Upper lobe of right lung (tissue), 1 donor: Measurements from ENCODE around the gene LRP4. TPM values are rescaled to one million over a fixed set of nuclear protein-coding genes. Genes with fewer than 3 reads are reported as not detected.
"Not testable (repeated sequence)": the region's sequence is repeated elsewhere in the genome, so short reads cannot be mapped to it uniquely, and the experiment has no call there.

Experiments used
- ATAC-seq: fragments of 200-7000 bp; cut with Tn5 transposase; one replicate; pipeline ENCODE4 v1.9.1; 2020; ENCODE audit warnings: mild to moderate bottlenecking, moderate library complexity
- DNase-seq: peaks from one replicate; pipeline ENCODE4 v3.0.0-alpha.2; 2020
- H3K27ac ChIP-seq: fragments of 200-600 bp; one replicate; pipeline ENCODE4 v1.8.0; 2022
- H3K27me3 ChIP-seq: fragments of 200-600 bp; one replicate; pipeline ENCODE4 v1.8.0; 2022; ENCODE audit warnings: mild to moderate bottlenecking
- H3K36me3 ChIP-seq: fragments of 200-600 bp; one replicate; pipeline ENCODE4 v1.8.0; 2022
- H3K4me1 ChIP-seq: fragments of 200-600 bp; one replicate; pipeline ENCODE4 v1.8.0; 2022
- H3K4me3 ChIP-seq: fragments of 200-600 bp; one replicate; pipeline ENCODE4 v1.8.0; 2022; ENCODE audit warnings: mild to moderate bottlenecking
- H3K9me3 ChIP-seq: fragments of 200-600 bp; one replicate; pipeline ENCODE4 v1.8.0; 2022
- CTCF ChIP-seq: fragments of 200-600 bp; IDR thresholded peaks from one replicate; pipeline ENCODE4 v1.8.0; 2022; ENCODE audit warnings: antibody characterized with exemption
- intact Hi-C: fragments of 100-400 bp; cut with DNase I; formaldehyde crosslinking; loops from one replicate; pipeline ENCODE4 v1.11.0; 2022
- long read RNA-seq: library from polyadenylated mRNA; unstranded; transcript quantifications from one replicate; pipeline ENCODE4 v2.0.0, GENCODE V29; 2021
- total RNA-seq: library from RNA; stranded (reverse); fragmentation: NEBNext Ultra II Directional; extraction: Animal tissue kit (Norgen Biotek cat#: 25700); gene quantifications from one replicate; pipeline ENCODE4 v1.2.1, GENCODE V29; 2021
- donor health status: DM: no; HTN: yes; CAD: no; lungs with severe emphysema.

The LRP4 gene, protein sequence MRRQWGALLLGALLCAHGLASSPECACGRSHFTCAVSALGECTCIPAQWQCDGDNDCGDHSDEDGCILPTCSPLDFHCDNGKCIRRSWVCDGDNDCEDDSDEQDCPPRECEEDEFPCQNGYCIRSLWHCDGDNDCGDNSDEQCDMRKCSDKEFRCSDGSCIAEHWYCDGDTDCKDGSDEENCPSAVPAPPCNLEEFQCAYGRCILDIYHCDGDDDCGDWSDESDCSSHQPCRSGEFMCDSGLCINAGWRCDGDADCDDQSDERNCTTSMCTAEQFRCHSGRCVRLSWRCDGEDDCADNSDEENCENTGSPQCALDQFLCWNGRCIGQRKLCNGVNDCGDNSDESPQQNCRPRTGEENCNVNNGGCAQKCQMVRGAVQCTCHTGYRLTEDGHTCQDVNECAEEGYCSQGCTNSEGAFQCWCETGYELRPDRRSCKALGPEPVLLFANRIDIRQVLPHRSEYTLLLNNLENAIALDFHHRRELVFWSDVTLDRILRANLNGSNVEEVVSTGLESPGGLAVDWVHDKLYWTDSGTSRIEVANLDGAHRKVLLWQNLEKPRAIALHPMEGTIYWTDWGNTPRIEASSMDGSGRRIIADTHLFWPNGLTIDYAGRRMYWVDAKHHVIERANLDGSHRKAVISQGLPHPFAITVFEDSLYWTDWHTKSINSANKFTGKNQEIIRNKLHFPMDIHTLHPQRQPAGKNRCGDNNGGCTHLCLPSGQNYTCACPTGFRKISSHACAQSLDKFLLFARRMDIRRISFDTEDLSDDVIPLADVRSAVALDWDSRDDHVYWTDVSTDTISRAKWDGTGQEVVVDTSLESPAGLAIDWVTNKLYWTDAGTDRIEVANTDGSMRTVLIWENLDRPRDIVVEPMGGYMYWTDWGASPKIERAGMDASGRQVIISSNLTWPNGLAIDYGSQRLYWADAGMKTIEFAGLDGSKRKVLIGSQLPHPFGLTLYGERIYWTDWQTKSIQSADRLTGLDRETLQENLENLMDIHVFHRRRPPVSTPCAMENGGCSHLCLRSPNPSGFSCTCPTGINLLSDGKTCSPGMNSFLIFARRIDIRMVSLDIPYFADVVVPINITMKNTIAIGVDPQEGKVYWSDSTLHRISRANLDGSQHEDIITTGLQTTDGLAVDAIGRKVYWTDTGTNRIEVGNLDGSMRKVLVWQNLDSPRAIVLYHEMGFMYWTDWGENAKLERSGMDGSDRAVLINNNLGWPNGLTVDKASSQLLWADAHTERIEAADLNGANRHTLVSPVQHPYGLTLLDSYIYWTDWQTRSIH (N-terminal part only)
- 14.0 TPM for total RNA-seq
- long read RNA-seq, full-length matches to known transcripts = 2 of 9 reads
- long read RNA-seq, partial matches to known transcripts = 6 of 9 reads
- long read RNA-seq, other reads (novel, unspliced or antisense) = 1 of 9 reads

DNA sequence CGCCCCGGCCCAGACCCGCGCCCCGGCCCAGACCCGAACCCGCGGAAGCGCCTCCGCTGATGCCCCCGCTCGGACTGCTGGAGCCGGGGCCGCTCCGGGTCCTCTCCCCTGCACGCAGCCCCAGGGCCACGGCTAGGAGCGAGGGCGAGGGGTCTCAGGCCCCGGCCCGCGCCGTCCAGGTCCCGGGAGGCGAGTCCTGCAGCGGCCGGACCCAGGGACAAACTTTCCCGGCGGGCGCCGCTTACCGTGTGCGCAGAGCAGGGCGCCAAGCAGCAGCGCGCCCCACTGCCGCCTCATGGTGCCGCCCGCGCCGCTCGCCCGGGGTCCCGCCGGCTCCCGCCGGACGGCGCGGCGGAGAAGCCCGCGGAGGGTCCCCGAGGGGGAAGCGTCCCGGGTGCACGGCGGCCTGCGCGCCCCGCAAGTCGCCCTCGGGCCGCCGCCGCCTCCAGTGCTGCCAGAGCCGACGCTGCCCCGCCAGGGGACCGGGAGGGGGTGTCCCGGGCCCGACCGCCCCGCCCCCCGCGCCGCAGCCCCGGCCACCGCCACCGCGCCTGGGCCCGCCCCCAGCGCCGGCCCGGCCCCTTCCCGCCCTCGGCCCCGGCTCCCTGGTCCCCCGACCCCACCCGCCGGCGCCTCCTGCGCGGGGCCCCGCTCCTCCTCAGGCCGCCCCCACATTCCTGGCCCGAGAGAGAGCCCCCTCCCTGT lies at the start of gene LRP4:
TSS of gene LRP4 (minus strand) at position 468 of the 705 bp plus-strand sequence. CDS start at position 297, 171 bp downstream.
- Histone ChIP-seq H3K36me3 (no peaks in the 10 kb centered on the region), H3K27ac (peak within 1 kb of the TSS; percentile 68), H3K4me1 (peaks cover 18% of the 10 kb centered on the region), H3K9me3 (no peaks in the 10 kb centered on the region), H3K27me3 (peaks cover 29% of the 10 kb centered on the region), H3K4me3 (peak within 1 kb of the TSS; percentile 60)
- intact Hi-C loops = no loop called here
- no peak for TF ChIP-seq CTCF
- no peak for DNase-seq
- peak; percentile 56 for ATAC-seq

DNA sequence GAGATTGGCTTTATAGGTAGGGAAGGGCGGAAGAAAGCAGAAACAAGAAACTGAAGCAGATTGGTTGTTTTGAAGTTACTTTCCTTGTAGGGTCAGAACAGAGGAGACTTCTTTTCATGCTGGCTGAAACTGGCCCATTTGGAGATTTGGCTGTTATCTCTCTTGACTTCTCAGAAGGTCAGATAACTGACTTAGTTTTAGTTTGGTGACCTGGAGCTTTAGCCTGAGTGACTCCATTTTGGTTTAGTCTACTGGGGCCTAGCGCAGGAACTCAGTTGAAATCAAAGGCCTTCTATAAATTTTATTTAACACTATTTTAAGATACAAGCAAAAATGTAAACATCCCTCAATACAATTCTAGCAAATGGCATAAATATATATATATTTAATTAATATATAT lies 49.6 kb upstream of the LRP4 start:
- DNase-seq = no peak
- H3K27ac ChIP-seq = no peak overlapping the region
- H3K36me3 ChIP-seq = no peaks in the 10 kb centered on the region
- TF ChIP-seq CTCF = no peak
- H3K27me3 ChIP-seq = no peaks in the 10 kb centered on the region
- no peak for ATAC-seq
- intact Hi-C loops = no loop called here
- no peak overlapping the region for H3K4me3 ChIP-seq
- H3K9me3 ChIP-seq = no peaks in the 10 kb centered on the region
- no peaks in the 10 kb centered on the region for H3K4me1 ChIP-seq

GRCh38 chr11:46966773-46967172 lies 48.4 kb upstream of the LRP4 start:
- intact Hi-C loops = no loop called here
- Histone ChIP-seq H3K4me3 (no peak overlapping the region), H3K36me3 (no peaks in the 10 kb centered on the region), H3K9me3 (no peaks in the 10 kb centered on the region), H3K4me1 (no peaks in the 10 kb centered on the region), H3K27ac (no peak overlapping the region), H3K27me3 (no peaks in the 10 kb centered on the region)
- DNase-seq = no peak
- TF ChIP-seq CTCF = no peak
- no peak for ATAC-seq

DNA sequence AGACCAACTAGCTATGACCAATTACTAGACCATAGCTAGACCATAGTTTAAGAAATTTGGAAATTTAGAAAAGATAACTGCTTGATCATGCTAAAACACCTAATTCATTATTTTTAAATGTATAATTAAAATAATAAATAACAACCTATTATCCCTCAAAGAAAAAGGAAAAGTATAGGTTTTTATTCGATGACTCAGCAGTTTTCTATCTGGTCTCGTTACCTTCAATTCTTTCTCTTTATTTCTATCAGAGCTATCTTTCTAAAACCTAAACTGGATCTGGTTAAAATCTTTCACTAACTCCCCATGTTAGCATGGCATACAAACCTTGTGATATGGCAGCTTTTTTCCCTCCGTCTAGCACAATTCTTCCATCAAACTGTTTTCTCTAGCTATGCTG lies 45.5 kb upstream of the LRP4 start:
- Histone ChIP-seq H3K4me3 (no peak overlapping the region), H3K9me3 (no peaks in the 10 kb centered on the region), H3K27me3 (no peaks in the 10 kb centered on the region), H3K36me3 (no peaks in the 10 kb centered on the region), H3K27ac (no peak overlapping the region), H3K4me1 (no peaks in the 10 kb centered on the region)
- TF ChIP-seq CTCF = no peak
- intact Hi-C loops = no loop called here
- DNase-seq = no peak
- no peak for ATAC-seq

DNA sequence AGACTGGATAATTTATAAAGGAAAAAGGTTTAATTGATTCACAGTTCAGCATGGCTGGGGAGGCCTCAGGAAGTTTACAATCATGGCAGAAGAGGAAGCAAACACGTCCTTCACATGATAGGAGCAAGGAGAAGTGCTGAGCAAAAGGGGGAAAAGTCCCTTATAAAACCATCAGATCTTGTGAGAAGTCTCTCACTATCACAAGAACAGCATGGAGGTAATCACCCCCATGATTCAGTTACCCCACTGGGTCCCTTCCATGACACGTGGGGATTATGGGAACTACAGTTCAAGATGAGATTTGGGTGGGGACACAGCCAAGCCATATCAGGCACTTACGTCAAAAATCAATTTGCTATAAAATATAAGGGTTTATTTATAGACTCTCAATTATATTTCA lies 43.5 kb upstream of the LRP4 start:
- DNase-seq, intact Hi-C loops, H3K4me1 ChIP-seq, H3K36me3 ChIP-seq, ATAC-seq, H3K27me3 ChIP-seq, H3K27ac ChIP-seq, H3K4me3 ChIP-seq, H3K9me3 ChIP-seq: not testable (repeated sequence)
